Urinary bladder (tissue), 4 donors: ENCODE measurements around the gene CDH10. TPM values are rescaled to one million over a fixed set of nuclear protein-coding genes. Genes with fewer than 3 reads are reported as not detected.

Source experiments
- DNase-seq: peaks from one replicate; pipeline ENCODE4 v3.0.0-alpha.2; 2015; ENCODE audit errors: extremely low spot score
- H3K27ac ChIP-seq: one replicate; pipeline ENCODE4 v1.5.1; 2013; ENCODE audit warnings: low read depth, mild to moderate bottlenecking, moderate library complexity
- H3K36me3 ChIP-seq: one replicate; pipeline ENCODE4 v1.6.1; 2013; ENCODE audit warnings: mild to moderate bottlenecking, moderate library complexity; ENCODE audit not compliant: insufficient read depth
- H3K4me1 ChIP-seq: one replicate; pipeline ENCODE4 v1.6.1; 2013; ENCODE audit warnings: mild to moderate bottlenecking, moderate library complexity; ENCODE audit not compliant: insufficient read depth
- H3K4me3 ChIP-seq: one replicate; pipeline ENCODE4 v1.5.1; 2013; ENCODE audit warnings: low read depth, low read length
- WGBS: extraction: QIAGEN DNeasy Blood & Tissue Kit; methylation state at CpG from one replicate; pipeline ENCODE4 v1.1.7; 2013; 5-methylcytosine and 5-hydroxymethylcytosine counted together
- polyA plus RNA-seq: library from polyadenylated mRNA; stranded (reverse); fragments of 200-250 nt; gene quantifications from one replicate; pipeline ENCODE4 v1.2.3, GENCODE V29; 2013
- total RNA-seq: library from RNA; depleted of rRNA; stranded (reverse); fragments of >200 nt; gene quantifications from one replicate; pipeline ENCODE4 v1.2.3, GENCODE V29; 2014
- donor health status: healthy with polysubstance abuse.
- donor health status: healthy.

CDH10 gene
- total RNA-seq (1.5 TPM), polyA plus RNA-seq (0.06 TPM)

GRCh38 chr5:24644761-24645160 lies at the start of gene CDH10:
CDH10 (minus strand) TSS chr5:24644978; CDS start chr5:24593490, 51,488 bp downstream.
- under 1% methylated on average over 14 of the region's 14 CpGs for WGBS
- Histone ChIP-seq H3K4me3 (no peak within 1 kb of the TSS), H3K4me1 (no peaks in the 10 kb centered on the region), H3K27ac (no peak within 1 kb of the TSS), H3K36me3 (no peaks in the 10 kb centered on the region)
- DNase-seq, result peak; percentile 57

DNA sequence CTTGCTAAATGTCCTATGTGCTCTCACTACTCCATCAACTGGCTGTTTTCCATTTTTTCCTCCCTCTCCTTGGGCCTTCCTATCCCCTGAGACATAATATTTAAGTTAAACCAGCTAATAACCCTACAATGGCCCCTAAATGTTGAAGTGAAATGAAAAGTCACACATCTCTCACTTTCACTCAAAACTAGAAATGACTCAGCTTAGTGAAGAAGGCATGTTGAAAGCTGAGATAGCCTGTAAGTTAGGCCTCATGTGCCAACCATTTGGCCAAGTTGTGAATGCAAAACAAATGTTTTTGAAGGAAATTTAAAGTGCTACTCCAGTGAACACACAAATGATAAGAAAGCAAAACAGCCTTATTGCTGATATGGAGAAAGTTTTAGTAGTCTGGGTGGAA lies 48.8 kb upstream of the CDH10 start:
- DNase-seq, result no peak
- Histone ChIP-seq H3K4me1 (no peaks in the 10 kb centered on the region), H3K27ac (no peak overlapping the region), H3K36me3 (no peaks in the 10 kb centered on the region), H3K4me3 (no peak overlapping the region)

DNA sequence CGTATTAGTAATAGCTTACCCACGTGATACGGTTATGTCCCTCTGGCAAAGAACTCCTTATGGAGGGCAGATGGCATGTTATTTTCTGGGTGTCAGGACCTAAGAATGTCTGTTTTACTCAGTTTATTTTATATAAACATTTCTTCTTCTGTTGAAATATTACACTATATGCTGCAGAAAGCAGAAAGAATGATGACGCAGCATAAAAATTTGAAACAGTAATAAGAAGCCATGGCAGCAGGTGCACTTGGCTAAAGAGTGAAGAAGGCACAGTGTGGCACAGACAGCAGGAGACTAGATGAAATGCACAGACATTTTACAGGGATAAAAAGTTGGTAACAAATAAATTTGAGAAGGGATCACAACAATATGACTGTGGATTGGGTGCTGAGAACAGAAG lies 46.3 kb upstream of the CDH10 start:
- 74% methylated on average over 4 of the region's 4 CpGs for WGBS
- DNase-seq, result no peak
- Histone ChIP-seq H3K4me1 (no peaks in the 10 kb centered on the region), H3K27ac (no peak overlapping the region), H3K36me3 (no peaks in the 10 kb centered on the region), H3K4me3 (no peak overlapping the region)

DNA sequence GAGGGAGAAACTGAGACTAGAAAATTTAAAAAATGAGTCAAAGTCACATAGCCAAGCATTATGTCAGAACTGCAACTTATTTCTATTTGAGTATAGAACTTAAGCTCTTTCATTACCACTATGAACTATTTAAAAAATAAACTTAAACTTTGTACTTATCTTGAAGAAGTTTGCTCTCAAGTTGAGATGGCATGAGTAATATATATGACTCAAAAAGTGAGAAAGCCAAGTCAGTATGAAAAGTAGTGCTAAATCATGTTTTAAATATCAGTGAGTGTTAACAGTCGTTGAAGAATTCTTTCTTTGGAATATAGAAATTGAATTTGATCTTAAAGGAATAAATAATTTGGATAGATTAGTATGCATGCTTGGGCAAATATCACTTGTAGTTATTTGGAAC lies 36.3 kb upstream of the CDH10 start:
- 71% methylated on average over 1 of the region's 1 CpG for WGBS
- no peak overlapping the region for H3K27ac ChIP-seq

GRCh38 chr5:24668050-24668449 lies 23.3 kb upstream of the CDH10 start:
- 87% methylated on average over 4 of the region's 4 CpGs for WGBS
- no peaks in the 10 kb centered on the region for H3K36me3 ChIP-seq

More for the DNA sequence above, 36.3 kb upstream of the CDH10 start:
- Histone ChIP-seq H3K4me3 (no peak overlapping the region), H3K36me3 (no peaks in the 10 kb centered on the region), H3K4me1 (no peaks in the 10 kb centered on the region)
- DNase-seq, result no peak

DNA sequence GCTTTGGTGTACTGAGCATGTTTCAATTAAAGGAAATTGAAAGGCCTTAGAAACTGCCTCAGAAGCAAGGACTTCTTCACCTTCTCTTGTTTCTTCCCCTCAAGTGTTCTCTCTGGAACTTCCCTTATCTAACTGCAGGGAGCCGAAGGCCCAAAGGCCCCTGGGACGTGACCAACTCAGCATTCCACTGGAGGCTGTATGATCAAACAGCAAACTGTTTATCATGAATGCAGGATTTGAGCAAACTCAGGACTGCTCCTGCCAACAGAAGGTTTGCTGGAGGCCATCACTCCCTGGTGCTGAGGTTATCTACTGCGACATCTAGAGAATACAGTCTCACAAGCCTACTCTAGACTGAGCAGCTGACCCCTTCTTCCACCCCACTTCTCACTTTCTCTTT lies 4.8 kb upstream of the CDH10 start:
- H3K36me3 ChIP-seq, result no peaks in the 10 kb centered on the region
- DNase-seq, result no peak
- H3K4me1 ChIP-seq, result no peaks in the 10 kb centered on the region
- H3K27ac ChIP-seq, result no peak overlapping the region
- H3K4me3 ChIP-seq, result no peak overlapping the region
- WGBS, result 39% methylated on average over 3 of the region's 3 CpGs

More at GRCh38 chr5:24668050-24668449, 23.3 kb upstream of the CDH10 start:
- Histone ChIP-seq H3K4me3 (no peak overlapping the region), H3K27ac (no peak overlapping the region), H3K4me1 (no peaks in the 10 kb centered on the region)
- DNase-seq, result no peak

DNA sequence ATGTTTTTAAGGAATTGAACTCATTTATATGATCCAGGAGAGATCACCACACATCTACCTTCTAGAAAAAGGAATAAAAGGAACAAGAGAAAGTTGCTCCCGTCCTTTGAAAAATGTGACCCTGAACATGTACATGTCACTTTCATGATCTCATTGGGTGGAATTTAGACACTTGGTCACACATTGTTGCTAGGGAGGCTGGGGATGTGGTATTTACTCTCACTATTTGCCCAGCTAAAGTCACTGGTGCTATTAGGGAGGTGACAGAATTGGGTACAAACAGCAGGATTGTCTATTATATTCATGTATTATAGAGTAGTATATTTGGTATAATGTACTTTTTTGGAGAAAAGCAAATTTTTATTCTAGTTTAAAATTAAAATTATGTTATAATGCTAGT lies 2.1 kb upstream of the CDH10 start:
- no peak overlapping the region for H3K4me3 ChIP-seq
- 88% methylated on average over 1 of the region's 1 CpG for WGBS
- no peak for DNase-seq
- H3K4me1 ChIP-seq, result no peaks in the 10 kb centered on the region
- no peaks in the 10 kb centered on the region for H3K36me3 ChIP-seq
- H3K27ac ChIP-seq, result no peak overlapping the region

DNA sequence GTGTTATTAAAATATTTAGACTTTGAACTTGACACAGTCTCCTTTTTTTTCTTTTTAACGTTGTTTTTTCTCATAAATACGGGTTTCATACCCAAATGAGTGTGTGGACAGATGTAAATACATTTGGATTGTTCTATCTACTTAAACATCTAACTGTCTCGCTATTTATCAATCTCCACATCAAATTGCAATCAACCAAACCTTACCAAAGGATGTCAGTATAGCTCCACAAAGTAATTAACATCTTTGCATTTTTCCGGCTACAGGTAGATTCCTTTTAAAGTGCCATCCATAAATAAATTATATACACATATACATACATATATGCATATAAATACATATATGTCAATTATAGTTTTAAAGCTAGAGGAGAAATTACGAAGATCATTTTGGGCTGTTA lies 705 bp upstream of the CDH10 start:
- Histone ChIP-seq H3K4me1 (no peaks in the 10 kb centered on the region), H3K27ac (no peak overlapping the region), H3K4me3 (no peak overlapping the region), H3K36me3 (no peaks in the 10 kb centered on the region)
- no peak for DNase-seq
- WGBS, result 46% methylated on average over 5 of the region's 5 CpGs

- Histone ChIP-seq H3K4me3 (no peak overlapping the region), H3K4me1 (no peaks in the 10 kb centered on the region), H3K36me3 (no peaks in the 10 kb centered on the region), H3K27ac (no peak overlapping the region)
- DNase-seq, result no peak
- WGBS, result 67% methylated on average over 2 of the region's 2 CpGs
These were observed 898 bp downstream of the CDH10 start for GRCh38 chr5:24643880-24644279.

GRCh38 chr5:24643156-24643555 lies 1.6 kb downstream of the CDH10 start:
- no peak overlapping the region for H3K4me3 ChIP-seq
- H3K27ac ChIP-seq, result no peak overlapping the region
- no peak for DNase-seq
- H3K36me3 ChIP-seq, result no peaks in the 10 kb centered on the region
- no peaks in the 10 kb centered on the region for H3K4me1 ChIP-seq
- 54% methylated on average over 5 of the region's 5 CpGs for WGBS

DNA sequence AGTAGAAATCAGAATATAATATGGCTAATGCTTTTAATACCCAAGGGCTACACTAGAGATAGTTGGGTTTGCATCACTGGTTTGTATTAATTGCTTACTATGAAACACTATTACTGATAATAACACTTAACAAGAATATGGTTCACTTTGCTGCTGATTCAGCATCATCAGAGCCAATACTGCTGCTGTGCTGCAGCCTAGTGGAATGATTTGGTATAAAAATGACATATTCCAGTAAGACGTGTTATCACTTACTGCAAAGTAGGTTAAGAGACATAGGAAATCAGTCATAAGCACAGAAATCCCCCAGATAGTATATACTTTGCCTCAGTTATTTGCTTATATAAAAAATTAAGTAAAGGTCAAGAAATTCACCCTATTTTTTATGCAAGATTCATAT lies 2.8 kb downstream of the CDH10 start:
- no peak overlapping the region for H3K4me3 ChIP-seq
- DNase-seq, result no peak
- 6% methylated on average over 1 of the region's 1 CpG for WGBS
- H3K27ac ChIP-seq, result no peak overlapping the region
- no peaks in the 10 kb centered on the region for H3K4me1 ChIP-seq
- no peaks in the 10 kb centered on the region for H3K36me3 ChIP-seq

DNA sequence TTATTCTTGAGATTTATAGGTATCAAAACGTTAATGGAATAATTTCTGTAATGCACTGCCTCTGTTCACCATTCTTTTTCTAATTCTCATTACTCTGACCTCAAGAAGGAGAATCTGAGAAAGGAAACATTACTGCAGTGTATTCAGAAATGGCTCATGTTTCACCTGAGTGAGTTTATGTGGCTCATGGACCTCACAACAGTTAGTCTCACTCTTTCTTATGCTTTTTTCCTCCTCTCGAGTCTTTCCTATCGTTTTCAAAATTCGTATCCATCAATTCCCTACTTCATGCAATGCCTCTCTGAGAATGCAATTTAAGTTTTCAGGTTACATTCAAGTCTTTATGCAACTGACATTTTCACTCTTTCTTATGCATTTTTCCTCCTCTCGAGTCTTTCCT lies 9.6 kb downstream of the CDH10 start:
- Histone ChIP-seq H3K27ac (no peak overlapping the region), H3K36me3 (no peaks in the 10 kb centered on the region), H3K4me3 (no peak overlapping the region), H3K4me1 (no peaks in the 10 kb centered on the region)
- 58% methylated on average over 5 of the region's 5 CpGs for WGBS
- no peak for DNase-seq

DNA sequence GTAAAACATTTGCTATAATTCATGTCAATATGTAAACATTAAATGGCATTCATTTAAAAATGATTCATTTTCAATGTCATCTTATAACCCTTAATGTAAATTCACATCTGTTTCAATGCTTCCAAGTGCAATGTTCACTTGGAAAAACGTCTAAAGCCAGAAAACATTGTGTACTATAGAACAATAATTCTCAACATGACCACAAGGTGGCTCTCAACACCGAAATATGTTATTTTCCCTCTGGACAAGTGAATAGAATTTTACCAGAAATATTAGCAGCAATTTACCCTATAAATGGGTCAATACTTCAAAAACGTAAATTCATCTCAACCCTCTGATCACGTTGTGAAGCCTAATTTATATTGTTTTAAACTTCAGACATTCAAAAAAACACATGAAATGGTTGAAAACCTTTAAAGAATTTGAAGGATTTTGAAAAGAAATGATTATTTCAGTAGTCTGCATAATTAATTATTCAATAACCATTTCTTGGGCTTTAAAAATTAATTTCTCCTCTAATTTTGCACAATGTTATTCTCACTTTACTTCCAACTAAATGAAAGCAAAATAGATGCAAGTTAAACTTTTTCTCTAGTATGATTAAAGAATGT lies 11.0 kb downstream of the CDH10 start:
- no peak overlapping the region for H3K4me3 ChIP-seq
- no peak for DNase-seq
- 1% methylated on average over 4 of the region's 4 CpGs for WGBS
- H3K36me3 ChIP-seq, result no peaks in the 10 kb centered on the region
- no peak overlapping the region for H3K27ac ChIP-seq
- H3K4me1 ChIP-seq, result no peaks in the 10 kb centered on the region

GRCh38 chr5:24632353-24632752 lies 12.4 kb downstream of the CDH10 start:
- H3K27ac ChIP-seq, result no peak overlapping the region
- no peak for DNase-seq

GRCh38 chr5:24630918-24631317 lies 13.9 kb downstream of the CDH10 start:
- H3K4me3 ChIP-seq, result no peak overlapping the region
- no peaks in the 10 kb centered on the region for H3K36me3 ChIP-seq
- no peak for DNase-seq
- no peaks in the 10 kb centered on the region for H3K4me1 ChIP-seq
- no peak overlapping the region for H3K27ac ChIP-seq

More at GRCh38 chr5:24632353-24632752, 12.4 kb downstream of the CDH10 start:
- Histone ChIP-seq H3K36me3 (no peaks in the 10 kb centered on the region), H3K4me1 (no peaks in the 10 kb centered on the region), H3K4me3 (no peak overlapping the region)
